ENCODE results near the gene CDK5.

CDK5 gene

DNA sequence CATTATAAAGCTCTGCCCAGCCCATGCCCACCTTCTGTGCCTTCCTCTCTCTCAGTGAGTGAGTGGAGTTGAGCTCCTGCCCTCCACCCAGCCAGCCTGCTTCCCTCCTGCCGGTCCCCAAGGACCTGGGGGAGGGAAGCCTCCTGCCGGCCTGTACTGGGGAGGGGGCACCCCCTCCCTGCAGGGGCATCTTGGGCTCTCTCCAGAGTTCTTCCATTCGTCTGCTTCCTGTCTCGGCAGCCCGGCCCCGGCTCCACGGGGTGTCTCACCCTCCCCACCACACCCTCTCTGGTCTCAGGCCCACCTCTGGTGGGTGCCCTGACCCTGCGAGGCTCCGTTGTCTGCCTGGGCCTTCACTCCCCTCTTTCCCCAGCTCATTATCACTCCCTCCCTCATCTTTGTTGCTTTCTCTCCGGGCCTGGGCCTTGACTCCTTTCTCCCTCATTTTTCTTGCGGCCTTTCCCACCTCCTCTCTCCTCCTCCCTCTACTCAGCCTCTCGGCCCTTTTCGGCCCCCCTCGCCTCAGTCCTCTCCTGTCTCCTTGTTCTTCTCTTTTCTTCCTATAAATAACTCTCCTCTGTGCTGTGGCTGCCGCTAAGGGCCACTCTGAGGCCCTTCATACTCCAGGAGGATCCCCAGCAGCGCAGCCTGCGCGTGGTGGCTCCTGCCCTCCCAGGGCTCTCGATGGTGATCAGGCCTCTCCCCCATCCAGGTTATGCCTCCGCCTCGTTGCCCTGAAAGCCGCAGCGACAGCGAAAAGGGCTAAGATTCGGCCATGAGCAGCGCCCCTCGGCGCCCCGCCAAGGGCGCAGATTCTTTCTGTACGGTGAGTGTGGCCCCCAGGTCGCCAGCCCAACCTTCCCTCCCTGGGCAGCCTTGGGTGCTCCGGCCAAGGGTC lies 3.8 kb upstream of the CDK5 start:
- Histone ChIP-seq H4K91ac (ENCODE audit: low read length) (peak overlapping the region; percentile 56), H3K36me3 (ENCODE audit: control insufficient read depth in 1 of 2, insufficient read depth in 2 of 2, low read depth in 1 of 2, low read length in 2 of 2) (peaks cover 26 to 34% of the 10 kb centered on the region in 2 experiments), H3K18ac (ENCODE audit: low read depth in 1 of 2, low read length in 2 of 2) (peak overlapping the region; percentile 42 to 44), H3K79me1 (replicated peaks; ENCODE audit: low read length, poor library complexity, severe bottlenecking) (peaks cover 27% of the 10 kb centered on the region), H3K9ac (ENCODE audit: low read length) (peak overlapping the region; percentile 90), H3K4me2 (ENCODE audit: low read length, poor library complexity, severe bottlenecking) (peak overlapping the region; percentile 93), H3K27me3 (ENCODE audit: control insufficient read depth in 1 of 2, insufficient read depth in 1 of 2, low read length in 2 of 2) (no peaks in the 10 kb centered on the region), H2BK12ac (ENCODE audit: low read length in 2 of 2) (peak overlapping the region; percentile 12 to 98), H3K9me3 (ENCODE audit: control insufficient read depth, low read length) (no peaks in the 10 kb centered on the region), H3K4ac (ENCODE audit: low read depth in 1 of 2, low read length in 2 of 2) (peak overlapping the region; percentile 10 to 89), H3K23ac (ENCODE audit: low read length in 2 of 2) (peak overlapping the region in 1 of 2 experiments; percentile 29), H4K8ac (ENCODE audit: low read length) (peak overlapping the region; percentile 1), H2BK5ac (ENCODE audit: low read depth, low read length, poor library complexity, severe bottlenecking) (peak overlapping the region; percentile 24), H3K4me1 (ENCODE audit: control insufficient read depth, insufficient read depth, low read depth, low read length) (peaks cover 55% of the 10 kb centered on the region), H2BK15ac (ENCODE audit: low read depth, poor library complexity, severe bottlenecking) (no peak overlapping the region), H3K14ac (ENCODE audit: low read length in 2 of 2) (peak overlapping the region in 1 of 2 experiments; percentile 95), H2BK120ac (ENCODE audit: low read depth, low read length) (peak overlapping the region; percentile 51), H2AK5ac (ENCODE audit: low read length, severe bottlenecking) (peak overlapping the region; percentile 81), H2AFZ (ENCODE audit: low read depth, low read length) (no peak overlapping the region), H3K27ac (ENCODE audit: low read length, poor library complexity, severe bottlenecking) (peak overlapping the region; percentile 77), H3K4me3 (ENCODE audit: insufficient read depth in 1 of 2, low read depth in 1 of 2, low read length in 2 of 2) (peak overlapping the region; percentile 24 to 93)
- 42% methylated on average over 33 of the region's 33 CpGs for WGBS
- peak; percentile 34 for DNase-seq

DNA sequence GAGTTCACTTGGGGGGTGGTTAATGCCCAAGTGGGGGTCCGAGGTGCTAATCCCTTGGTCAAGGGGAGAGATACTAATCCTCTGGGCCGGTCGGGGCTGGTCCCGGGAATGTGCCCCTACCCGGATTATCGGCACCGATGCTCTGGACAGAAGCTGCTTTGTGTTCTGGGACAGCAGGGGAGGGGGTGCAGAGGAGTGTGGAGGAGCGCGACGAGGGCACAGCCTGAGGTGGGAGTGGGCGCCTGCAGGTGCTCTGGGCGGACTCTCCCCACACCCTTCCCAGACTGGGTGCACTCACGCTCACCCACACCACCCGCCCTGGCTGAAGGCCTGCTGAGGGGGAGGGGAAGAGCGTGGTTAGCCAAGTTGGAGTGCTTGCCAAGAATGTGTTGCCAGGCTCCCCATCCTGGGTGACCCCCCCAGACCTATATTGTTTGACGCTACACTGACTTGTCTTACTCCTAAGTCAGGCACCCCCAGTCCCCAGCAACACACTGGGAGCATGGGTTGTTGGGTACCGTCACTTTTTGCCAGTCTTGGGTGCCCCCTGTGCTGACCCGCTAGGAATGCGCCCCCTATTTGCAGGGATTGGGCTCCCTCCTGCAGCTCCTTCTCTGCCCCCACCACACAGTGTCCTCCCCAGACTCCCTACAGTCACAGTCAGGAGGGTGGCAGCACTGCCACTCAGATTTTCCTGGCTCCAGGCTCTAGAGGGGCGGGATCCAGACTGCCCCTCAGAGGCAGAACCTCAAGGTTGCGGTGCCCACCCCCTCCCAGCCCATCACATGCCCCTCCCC lies 2.9 kb upstream of the CDK5 start:
- WGBS, result 27% methylated on average over 8 of the region's 21 CpGs
- H3K18ac ChIP-seq (ENCODE audit: low read depth in 1 of 2, low read length in 2 of 2), result peak overlapping the region; percentile 44 to 77
- H3K9ac ChIP-seq (ENCODE audit: low read length), result peak overlapping the region; percentile 90

DNA sequence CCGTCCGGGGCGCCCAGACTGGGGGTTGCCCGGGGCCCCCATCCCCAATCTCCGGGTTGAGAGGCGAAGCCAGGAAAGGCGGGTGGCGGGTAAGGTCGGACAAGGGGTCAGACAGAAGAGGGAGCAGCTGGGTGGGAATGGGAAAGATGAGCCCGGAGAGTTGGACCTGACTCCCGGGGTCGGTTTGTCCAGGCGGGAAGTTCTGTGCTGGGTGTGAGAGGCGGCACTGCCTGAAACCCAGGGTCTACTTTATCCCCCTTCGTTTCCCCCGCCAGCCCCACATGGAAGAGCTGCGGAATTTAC lies 2.4 kb upstream of the CDK5 start:
- Histone ChIP-seq H3K9me3 (ENCODE audit: control insufficient read depth, low read length) (no peaks in the 10 kb centered on the region), H2BK5ac (ENCODE audit: low read depth, low read length, poor library complexity, severe bottlenecking) (peak overlapping the region; percentile 80), H3K23ac (ENCODE audit: low read length in 2 of 2) (peak overlapping the region in 1 of 2 experiments; percentile 14), H4K8ac (ENCODE audit: low read length) (no peak overlapping the region), H3K4me3 (ENCODE audit: insufficient read depth in 1 of 2, low read depth in 1 of 2, low read length in 2 of 2) (peak overlapping the region; percentile 77 to 93), H3K18ac (ENCODE audit: low read depth in 1 of 2, low read length in 2 of 2) (peak overlapping the region; percentile 44 to 77), H3K14ac (ENCODE audit: low read length in 2 of 2) (peak overlapping the region; percentile 68 to 90), H3K36me3 (ENCODE audit: control insufficient read depth in 1 of 2, insufficient read depth in 2 of 2, low read depth in 1 of 2, low read length in 2 of 2) (peaks cover 14 to 28% of the 10 kb centered on the region in 2 experiments), H3K4me2 (ENCODE audit: low read length, poor library complexity, severe bottlenecking) (peak overlapping the region; percentile 93), H3K4me1 (ENCODE audit: control insufficient read depth, insufficient read depth, low read depth, low read length) (peaks cover 51% of the 10 kb centered on the region), H3K27ac (ENCODE audit: low read length, poor library complexity, severe bottlenecking) (peak overlapping the region; percentile 77), H2AK5ac (ENCODE audit: low read length, severe bottlenecking) (no peak overlapping the region), H4K91ac (ENCODE audit: low read length) (peak overlapping the region; percentile 40), H2AFZ (ENCODE audit: low read depth, low read length) (no peak overlapping the region), H3K79me1 (replicated peaks; ENCODE audit: low read length, poor library complexity, severe bottlenecking) (peaks cover 24% of the 10 kb centered on the region), H2BK12ac (ENCODE audit: low read length in 2 of 2) (peak overlapping the region in 1 of 2 experiments; percentile 51), H3K9ac (ENCODE audit: low read length) (peak overlapping the region; percentile 90), H2BK120ac (ENCODE audit: low read depth, low read length) (peak overlapping the region; percentile 84), H3K4ac (ENCODE audit: low read depth in 1 of 2, low read length in 2 of 2) (peak overlapping the region; percentile 73 to 90), H3K27me3 (ENCODE audit: control insufficient read depth in 1 of 2, insufficient read depth in 1 of 2, low read length in 2 of 2) (no peaks in the 10 kb centered on the region), H2BK15ac (ENCODE audit: low read depth, poor library complexity, severe bottlenecking) (peak overlapping the region; percentile 85)
- DNase-seq, result no peak
- under 1% methylated on average over 13 of the region's 17 CpGs for WGBS

More for the DNA sequence above, 2.9 kb upstream of the CDK5 start:
- H3K9me3 ChIP-seq (ENCODE audit: control insufficient read depth, low read length), result no peaks in the 10 kb centered on the region
- peak; percentile 49 for DNase-seq
- H3K27ac ChIP-seq (ENCODE audit: low read length, poor library complexity, severe bottlenecking), result peak overlapping the region; percentile 77
- H3K23ac ChIP-seq (ENCODE audit: low read length in 2 of 2), result peak overlapping the region; percentile 15 to 68
- H2BK5ac ChIP-seq (ENCODE audit: low read depth, low read length, poor library complexity, severe bottlenecking), result peak overlapping the region; percentile 80
- H2BK15ac ChIP-seq (ENCODE audit: low read depth, poor library complexity, severe bottlenecking), result peak overlapping the region; percentile 85
- H3K14ac ChIP-seq (ENCODE audit: low read length in 2 of 2), result peak overlapping the region; percentile 68 to 90
- H2AFZ ChIP-seq (ENCODE audit: low read depth, low read length), result no peak overlapping the region
- H3K27me3 ChIP-seq (ENCODE audit: control insufficient read depth in 1 of 2, insufficient read depth in 1 of 2, low read length in 2 of 2), result no peaks in the 10 kb centered on the region
- peak overlapping the region in 1 of 2 experiments; percentile 85 for H2BK12ac ChIP-seq (ENCODE audit: low read length in 2 of 2)
- no peak overlapping the region for H2AK5ac ChIP-seq (ENCODE audit: low read length, severe bottlenecking)
- peak overlapping the region; percentile 77 to 93 for H3K4me3 ChIP-seq (ENCODE audit: insufficient read depth in 1 of 2, low read depth in 1 of 2, low read length in 2 of 2)
- peak overlapping the region; percentile 64 for H2BK120ac ChIP-seq (ENCODE audit: low read depth, low read length)
- peaks cover 51% of the 10 kb centered on the region for H3K4me1 ChIP-seq (ENCODE audit: control insufficient read depth, insufficient read depth, low read depth, low read length)
- peak overlapping the region; percentile 64 for H4K91ac ChIP-seq (ENCODE audit: low read length)
- H4K8ac ChIP-seq (ENCODE audit: low read length), result no peak overlapping the region
- peak overlapping the region; percentile 73 to 90 for H3K4ac ChIP-seq (ENCODE audit: low read depth in 1 of 2, low read length in 2 of 2)
- peak overlapping the region; percentile 93 for H3K4me2 ChIP-seq (ENCODE audit: low read length, poor library complexity, severe bottlenecking)
- H3K36me3 ChIP-seq (ENCODE audit: control insufficient read depth in 1 of 2, insufficient read depth in 2 of 2, low read depth in 1 of 2, low read length in 2 of 2), result peaks cover 19 to 30% of the 10 kb centered on the region in 2 experiments
- peaks cover 27% of the 10 kb centered on the region for H3K79me1 ChIP-seq (replicated peaks; ENCODE audit: low read length, poor library complexity, severe bottlenecking)
